DMS153 treated with DMSO at 0.1 percent for 48 hours (cell line): ENCODE data around the gene DNAJC4.

Source experiments
- DNase-seq: peaks from one replicate; lab custom pipeline; 2025; ENCODE audit not compliant: unreplicated experiment; lab: John Stamatoyannopoulos, UW

The DNAJC4 gene, protein sequence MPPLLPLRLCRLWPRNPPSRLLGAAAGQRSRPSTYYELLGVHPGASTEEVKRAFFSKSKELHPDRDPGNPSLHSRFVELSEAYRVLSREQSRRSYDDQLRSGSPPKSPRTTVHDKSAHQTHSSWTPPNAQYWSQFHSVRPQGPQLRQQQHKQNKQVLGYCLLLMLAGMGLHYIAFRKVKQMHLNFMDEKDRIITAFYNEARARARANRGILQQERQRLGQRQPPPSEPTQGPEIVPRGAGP

DNA sequence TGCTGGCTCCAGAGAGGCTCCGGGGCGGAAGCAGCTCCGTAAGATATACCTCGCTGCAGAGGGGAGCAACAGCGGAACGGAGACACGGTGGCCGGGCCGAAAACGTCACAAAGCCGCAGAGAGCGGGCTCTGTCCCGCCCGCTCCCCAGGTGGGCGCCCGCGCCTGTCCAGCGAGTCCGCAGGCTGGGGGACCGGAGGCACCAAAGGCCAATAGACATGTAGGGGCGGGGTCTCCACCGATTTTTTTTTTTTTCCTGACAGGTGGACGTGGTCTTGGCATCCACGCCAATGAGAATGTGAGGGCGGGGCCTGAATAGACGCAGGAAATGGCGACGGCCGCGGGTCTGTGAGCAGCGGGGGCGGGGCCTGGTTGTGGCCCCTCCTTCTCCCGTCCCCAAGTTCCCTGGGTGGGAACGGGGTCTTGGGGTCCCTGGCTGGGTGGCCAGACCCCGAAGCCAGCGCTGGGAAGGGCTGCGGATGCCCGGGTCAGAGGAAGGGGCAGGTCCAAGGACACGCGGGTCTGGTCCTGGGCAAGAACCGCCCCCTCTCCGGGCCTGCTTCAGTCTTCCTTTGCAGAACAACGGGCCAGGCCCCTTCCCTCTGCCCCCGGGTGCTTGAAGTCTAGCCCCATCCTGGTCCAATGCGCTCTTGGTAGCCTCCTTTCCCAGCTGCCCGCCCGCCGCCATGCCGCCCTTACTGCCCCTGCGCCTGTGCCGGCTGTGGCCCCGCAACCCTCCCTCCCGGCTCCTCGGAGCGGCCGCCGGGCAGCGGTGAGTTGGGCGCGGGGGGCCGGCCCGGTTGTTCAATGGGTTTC is at the start of gene DNAJC4:
DNAJC4 (plus strand) TSS at position 378 of the 814 bp plus-strand sequence; CDS start at position 685, 307 bp downstream.
- peak; percentile 87 for DNase-seq

DNA sequence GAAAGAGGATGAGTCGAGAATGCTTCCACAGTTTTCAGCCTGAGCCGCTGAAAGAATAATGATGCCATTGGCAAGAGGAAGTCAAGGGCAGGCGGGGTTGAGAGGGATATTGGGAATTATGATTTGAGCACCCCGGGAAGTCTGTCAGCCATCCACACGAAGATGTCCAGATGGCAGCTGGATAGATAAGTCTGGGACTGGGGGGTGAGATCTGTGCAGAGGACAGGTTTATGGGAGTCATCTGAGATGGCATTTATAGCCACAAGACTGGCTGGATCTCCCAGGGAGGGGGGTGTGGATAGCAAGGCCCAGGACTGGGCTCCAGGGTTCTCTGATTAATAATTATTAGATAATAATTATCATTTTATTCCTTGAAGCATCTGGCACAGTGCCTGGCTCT is 49.5 kb upstream of the DNAJC4 start:
- DNase-seq: no peak

DNA sequence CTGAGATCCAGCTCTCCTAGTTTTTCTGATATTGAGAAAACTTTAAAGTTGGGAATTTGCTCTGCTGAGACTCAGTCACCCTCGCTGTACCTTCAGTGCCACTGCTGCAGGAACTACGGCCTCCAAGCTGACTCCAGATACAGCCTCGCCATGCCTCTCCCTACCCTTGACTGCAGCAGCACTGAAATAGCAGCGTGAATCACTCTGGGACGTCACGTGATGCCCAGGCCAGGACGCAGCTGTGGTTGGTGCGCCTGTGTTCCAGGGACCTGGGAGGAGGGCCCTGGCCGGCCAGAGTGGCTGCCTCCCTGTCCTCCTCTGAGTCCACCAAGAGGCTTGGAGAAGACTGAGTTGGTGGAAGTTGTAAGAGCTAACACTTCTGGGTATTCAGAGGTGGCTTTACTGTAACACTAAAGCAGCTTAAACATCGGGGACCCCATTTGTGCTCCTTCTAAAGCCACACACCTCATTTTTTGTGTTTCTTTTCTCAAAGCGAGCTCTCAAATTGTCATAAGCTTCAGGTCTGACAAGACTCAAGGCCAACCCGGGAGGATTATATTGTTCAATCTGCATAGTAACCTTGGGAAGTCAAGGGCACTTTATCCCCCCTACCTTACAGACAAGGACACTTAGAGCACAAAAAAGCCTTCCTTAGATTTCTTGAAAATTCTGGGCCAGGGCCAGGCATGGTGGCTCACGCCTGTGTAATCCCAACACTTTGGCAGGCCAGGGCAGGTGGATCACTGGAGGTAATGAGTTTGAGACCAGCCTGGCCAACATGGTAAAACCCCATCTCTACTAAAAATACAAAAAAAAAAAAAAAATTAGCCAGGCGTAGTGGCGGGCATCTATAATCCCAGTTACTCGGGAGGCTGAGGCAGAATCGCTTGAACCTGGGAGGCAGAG is 48.6 kb upstream of the DNAJC4 start:
- DNase-seq: peak; percentile 63

DNA sequence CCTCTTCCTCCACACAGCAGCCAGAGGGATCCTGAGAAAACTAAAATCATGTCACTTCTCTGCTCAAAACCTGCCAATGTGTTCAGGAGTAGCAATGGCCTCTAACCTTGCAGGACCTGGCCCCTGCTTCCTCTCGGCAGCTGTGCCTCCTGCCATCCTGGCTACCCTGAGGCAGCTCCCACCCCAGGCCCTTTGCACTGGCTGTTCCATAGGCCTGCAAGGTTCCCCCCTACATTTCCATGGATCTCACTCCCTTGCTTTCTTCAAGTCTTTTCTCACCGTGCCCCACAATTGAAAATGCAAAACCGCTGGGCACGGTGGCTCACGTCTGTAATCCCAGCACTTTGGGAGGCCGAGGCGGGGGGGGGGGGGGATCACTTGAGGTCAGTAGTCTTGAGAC is 46.5 kb upstream of the DNAJC4 start:
- DNase-seq: no peak

DNA sequence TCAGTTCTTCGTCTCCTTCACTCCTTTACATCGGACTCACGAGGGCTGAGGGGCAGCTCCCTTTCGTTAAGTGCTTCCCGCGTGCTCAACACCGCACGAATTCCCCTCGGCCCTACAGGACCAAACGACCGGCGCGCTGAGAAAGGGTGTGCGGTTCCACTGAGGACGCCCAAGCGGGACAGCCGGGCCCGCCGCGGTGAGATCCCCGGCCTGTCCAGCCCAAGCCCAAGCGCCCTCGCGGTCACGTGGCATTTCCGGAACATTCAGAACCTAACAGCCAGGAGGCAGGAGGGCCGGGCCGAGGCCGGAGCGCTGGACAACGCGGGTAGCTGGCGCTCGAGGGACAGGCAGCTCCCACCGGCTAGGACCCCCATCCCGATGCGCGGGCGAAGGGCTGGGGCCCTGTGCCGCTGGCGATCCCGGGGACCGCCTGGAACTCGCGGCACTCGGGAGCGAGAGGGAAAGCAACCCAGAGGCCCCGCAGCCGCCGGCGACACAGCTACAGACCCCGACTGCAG is 45.1 kb upstream of the DNAJC4 start:
- no peak for DNase-seq

DNA sequence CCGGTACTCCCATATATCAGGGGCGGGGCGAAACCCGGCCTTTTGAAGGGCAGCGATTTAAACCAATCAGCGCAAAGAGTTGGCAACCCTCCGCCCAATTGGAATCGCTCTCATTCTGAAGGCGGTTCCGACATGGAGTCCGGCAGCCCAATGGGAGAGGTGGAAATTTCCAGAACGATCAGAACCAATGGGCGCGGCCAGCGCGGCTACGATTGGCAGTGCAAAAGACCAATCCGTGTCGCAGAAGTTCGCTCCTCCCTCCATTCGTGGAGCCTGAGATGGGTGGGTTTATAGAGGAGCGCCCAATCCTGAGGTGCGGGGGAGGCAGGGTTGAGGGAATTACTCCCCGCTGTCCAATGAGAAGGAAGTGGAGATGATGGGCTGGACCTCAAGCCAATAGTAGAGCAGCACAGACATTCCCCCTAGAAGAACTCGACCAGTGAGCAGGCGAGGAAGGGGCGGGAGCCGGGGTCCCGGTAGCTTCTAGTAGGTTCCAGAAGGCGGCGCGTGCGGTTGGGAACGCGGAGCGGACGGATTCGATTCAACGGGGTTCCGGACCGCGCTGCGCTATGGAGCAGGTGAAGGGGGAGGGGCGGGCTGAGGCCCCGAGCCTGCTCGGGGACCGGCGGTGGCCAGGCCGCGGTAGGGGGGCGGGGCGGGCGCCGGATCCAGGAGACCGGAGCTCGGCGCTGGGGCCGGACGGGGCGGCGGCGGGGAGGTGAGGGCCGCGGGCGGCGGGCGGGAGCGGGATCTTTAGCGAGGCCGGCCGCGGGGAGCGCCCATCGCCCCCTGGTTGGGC is 44.5 kb upstream of the DNAJC4 start, which contains the start of gene STIP1:
STIP1 (plus strand) TSS at position 479 of the 799 bp plus-strand sequence; CDS start at position 570, 91 bp downstream.
- DNase-seq: peak; percentile 97

DNA sequence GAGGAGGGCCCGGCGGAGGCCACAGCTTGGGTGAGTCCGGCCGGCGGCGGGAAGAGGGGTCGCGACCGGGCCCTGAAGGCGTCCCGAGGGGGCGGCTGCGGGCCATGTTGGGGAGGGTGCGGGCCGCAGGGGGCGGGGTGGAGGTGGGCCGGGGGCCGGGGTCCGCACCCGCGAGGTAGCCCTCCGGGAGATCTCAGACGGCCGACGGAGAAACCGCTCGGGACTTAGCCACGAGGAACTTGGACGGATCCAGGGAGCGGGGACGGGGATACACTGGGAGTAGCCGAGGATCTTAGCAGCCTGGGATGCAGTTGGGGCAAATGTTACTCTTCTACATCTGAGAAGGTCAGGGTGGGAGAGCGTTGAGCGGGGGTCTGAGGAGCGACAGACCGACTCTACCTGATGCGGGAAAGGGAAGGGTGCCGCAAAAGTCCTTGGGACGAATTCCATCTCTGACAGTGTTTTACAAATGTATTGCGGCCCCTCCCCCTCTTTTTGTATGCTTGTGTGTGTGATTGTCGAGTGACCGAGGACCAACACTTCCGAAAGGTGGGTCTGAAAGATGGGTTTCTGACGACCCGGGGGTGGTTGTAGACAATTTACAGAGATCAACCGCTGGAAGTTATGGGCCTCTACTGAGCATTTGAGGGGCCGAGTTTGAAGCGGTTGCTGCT is 43.7 kb upstream of the DNAJC4 start:
- no peak for DNase-seq

DNA sequence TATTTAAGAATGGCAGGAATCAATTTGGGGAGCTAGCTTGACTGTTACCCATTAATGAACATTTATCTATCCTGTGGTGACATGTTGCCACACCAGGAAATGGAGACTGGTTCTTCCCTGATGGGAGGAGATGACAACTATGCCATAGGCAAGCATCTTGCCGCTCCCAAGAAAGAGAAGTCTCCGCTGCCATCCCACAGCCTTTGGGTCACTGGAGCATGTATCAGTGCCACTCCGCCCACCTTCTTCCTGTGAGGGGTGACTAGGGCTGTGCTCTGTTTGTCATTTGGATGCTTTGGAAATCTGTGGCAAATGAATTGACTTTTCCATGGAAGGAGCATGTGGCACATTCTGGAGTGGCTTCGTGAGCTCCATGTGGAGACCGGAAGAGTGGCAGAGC is 37.9 kb upstream of the DNAJC4 start:
- no peak for DNase-seq

DNA sequence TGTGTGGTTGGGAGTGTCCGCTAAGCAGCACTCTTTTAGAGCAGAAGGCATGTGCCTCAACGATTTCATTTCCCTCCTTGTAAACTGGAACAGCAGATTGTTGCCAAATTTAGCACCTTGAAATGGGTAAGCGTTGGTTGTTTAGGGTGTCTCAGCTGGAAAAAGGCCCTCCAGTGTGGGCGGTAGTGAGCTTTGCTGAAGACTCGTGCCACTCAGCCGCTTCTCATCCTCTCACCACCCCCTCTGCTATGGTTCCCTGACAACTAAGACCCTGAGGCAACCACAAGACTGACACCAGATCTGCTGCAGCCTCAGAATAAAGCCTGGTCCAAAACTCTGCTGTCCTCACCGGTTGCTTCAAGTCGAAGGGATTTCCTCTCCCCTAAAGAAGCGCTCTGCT is 33.7 kb upstream of the DNAJC4 start:
- DNase-seq: no peak

DNA sequence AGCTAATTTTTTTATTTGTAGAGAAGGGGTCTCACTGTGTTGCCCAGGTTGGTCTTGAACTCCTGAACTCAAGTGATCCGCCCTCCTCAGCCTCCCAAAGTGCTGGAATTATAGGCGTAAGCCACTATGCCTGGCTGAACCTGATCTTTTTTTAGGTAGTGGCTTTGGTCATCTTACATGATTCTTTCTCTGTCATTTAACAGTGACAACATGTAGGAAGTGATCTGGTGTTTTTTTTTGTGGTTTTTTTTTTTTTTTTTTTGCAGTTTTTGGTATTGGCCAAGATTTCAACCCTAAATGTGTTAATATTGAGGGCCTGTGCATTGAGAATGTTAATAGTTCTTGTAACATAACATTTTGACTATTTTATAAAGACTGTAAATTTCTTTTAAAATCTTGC is 31.8 kb upstream of the DNAJC4 start:
- no peak for DNase-seq

DNA sequence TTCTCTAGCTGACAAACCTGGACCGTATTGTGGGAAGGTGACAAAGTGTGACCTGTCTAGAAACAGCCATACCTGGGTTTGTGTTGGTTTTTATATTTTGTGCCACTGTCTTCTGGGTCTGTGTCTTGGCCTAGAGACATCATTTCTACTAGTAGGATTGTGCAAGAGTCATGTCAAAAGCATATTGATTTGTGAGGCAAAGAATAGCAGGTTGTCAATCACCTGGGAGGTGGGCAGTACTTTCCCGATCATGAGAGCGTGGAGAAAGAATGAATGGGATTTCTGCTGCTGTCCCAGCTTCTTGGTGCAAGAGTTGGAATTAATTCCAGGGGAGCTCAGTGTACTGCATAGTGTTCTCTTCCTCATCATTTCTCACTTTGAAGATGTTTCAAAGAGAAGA is 28.8 kb upstream of the DNAJC4 start:
- no peak for DNase-seq

DNA sequence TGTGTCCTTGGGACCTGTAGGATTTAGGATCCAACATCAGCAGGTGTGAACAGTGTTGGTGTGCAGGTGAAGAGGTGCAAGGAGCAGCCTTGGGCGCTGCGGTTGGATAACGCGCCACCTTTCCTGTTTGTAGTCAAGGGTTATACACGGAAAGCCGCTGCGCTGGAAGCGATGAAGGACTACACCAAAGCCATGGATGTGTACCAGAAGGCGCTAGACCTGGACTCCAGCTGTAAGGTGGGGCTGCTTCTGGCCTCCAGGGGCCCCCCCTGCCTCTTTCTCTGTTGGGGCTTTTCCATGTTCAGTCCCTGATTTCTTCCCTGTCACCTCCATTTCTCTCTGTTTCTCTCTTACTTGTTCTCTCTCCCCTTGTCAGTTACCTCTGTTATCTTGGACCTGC is 27.4 kb upstream of the DNAJC4 start:
- no peak for DNase-seq

DNA sequence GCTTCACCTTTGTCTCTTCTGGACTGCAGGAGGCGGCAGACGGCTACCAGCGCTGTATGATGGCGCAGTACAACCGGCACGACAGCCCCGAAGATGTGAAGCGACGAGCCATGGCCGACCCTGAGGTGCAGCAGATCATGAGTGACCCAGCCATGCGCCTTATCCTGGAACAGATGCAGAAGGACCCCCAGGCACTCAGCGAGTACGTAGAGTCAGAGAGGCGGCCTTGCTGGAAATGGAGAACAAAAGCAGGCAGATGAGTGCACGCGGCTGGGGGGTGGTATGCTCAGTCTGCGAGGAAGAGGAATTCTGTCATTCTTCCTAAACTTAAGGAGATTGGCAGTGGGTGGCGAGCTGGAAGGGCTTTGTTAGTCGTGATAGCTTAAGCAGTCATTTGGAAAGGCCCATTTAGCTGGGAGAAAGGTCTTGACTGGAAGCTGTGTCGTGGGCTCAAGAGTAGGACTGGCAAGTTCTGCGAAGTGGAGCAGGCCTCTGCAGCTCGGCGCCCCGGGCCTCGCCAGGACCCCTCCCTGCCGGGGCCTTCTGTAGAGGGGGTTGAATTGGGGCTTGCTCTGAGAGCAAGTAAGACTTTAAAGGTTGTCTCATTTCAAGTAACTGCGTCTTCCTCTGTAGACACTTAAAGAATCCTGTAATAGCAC is 26.8 kb upstream of the DNAJC4 start:
- DNase-seq: no peak

DNA sequence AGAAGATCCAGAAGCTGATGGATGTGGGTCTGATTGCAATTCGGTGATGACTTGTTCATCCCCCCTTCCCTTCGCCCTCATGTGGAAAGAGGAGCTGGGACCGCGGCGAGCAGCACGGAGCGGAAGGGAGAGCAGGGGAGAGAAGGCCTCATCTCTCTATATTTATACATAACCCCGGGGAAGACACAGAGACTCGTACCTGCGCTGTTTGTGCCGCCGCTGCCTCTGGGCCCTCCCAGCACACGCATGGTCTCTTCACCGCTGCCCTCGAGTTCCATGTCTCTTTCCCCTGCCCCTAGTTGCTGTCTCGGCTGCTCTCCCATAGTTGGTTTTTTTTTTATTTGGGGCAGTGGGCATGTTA is 26.3 kb upstream of the DNAJC4 start:
- DNase-seq: no peak

DNA sequence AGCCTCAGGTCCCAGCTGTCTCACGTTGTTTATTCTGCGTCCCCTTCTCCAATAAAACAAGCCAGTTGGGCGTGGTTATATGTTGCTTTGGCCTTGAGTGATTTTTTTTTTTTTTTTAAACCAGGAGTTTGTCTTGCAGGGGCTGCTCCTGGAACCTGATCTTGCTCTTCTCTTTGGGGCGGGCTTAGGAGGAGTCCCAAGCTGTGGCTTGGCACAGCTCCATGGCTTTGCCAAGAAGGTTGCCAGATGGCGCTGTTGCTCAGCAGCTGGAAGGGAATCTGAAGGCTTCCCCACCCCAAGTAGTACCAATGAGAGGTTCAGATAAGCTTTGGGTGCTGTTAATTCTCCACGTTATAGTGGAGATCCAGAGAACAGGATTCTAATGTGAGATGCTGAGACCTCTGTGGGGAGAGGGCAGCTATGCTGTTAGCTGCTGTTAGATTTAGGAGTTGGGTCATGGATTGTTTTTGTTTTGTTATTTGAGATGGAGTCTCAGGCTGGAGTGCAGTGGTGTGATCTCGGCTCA is 25.8 kb upstream of the DNAJC4 start:
- peak; percentile 56 for DNase-seq

DNA sequence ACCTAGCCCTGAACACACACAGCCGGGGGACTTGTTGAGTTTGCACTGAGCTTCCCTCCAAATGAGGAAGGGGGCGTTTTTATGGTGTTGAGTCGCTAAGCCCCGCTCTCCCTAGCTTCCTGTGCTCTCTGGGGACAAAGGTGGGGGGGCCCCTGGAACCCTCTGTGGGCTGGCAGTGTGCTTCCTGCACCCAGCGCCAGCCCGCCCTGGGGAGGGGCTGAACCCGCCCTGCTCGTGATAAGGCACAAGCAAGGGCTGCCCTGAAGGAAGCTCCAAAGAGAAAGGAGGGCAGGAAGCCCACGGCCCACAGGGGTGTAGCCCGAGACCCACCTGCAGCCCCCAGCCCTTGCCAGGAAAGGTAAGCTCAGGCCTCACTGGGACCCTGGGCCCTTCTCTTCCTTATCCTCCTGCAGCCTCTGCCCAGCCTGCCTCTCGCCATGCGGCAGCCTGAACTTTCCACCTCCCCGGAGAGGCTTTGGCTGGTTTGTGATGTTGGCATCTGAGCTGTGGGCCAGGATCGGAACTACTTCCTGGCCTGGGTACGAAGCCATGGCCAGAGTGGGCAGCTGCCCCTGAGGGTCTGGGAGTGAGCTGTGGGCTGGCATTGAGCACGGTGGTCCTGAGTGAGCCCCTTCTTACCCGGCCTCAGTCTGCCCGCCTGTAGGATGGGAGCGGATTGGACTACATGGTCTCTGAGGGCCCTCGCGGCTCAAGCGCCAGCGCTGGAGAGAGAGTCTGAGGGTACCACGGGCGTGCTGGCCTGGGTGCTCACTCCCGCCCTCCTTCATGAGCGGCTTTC is 23.7 kb upstream of the DNAJC4 start, which contains the start of gene FERMT3:
FERMT3 (plus strand) TSS at position 265 of the 799 bp plus-strand sequence. CDS start 644 bp downstream, outside the sequence.
- no peak for DNase-seq

DNA sequence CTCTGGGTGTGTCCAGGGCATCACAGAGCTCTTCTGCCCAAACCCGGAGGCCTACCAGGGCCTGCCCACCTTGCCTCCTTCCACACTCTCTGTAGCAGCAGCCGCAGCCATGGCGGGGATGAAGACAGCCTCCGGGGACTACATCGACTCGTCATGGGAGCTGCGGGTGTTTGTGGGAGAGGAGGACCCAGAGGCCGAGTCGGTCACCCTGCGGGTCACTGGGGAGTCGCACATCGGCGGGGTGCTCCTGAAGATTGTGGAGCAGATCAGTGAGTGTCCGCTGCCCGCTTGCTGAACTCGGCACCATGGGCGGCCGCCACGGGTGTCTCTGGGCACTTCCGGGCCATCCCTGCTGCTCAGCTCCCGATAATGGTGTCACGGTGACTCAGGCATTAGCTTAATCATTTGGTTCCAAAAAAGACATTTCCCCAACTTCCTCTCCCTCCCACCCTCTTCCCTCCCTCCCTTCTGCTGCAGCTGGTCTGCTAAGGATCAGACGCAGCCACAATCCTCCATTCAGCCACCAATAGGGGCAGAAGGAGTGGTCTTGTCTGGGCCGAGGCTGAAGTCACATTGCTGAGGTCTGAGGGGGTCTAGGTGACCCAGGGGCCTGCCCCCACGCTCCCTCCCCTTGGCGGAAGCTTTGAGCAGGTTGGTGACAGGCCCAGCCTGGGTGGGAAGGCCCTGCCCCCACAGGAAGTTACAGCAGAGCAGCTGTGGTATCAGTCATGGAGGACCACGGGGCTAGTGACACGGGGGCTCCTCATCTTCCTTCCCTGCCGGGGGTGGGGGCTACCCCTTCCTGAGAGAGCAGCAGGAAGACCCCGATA is 22.9 kb upstream of the DNAJC4 start:
- no peak for DNase-seq
